SK-N-SH treated with all-trans-retinoic acid at 6 μM for 48 hours (cell line): ENCODE results near the gene ARHGAP26.

Experiments used
- ATAC-seq: fragments of 200-7000 bp; cut with Tn5 transposase; 3 replicates; pipeline ENCODE4 v1.9.1; 2020; ENCODE audit warnings: mild to moderate bottlenecking, moderate library complexity
- ARNTL ChIP-seq: fragments of 450-650 bp; formaldehyde crosslinking; IDR thresholded peaks from 2 replicates; pipeline ENCODE4 v1.5.0; 2020; ENCODE audit warnings: low read depth, mild to moderate bottlenecking, moderate library complexity, borderline replicate concordance
- BACH2 ChIP-seq: fragments of 250-450 bp; sonication (Bioruptor Pico); IDR thresholded peaks from 2 replicates; pipeline ENCODE4 v1.9.0; 2021; ENCODE audit warnings: mild to moderate bottlenecking, borderline replicate concordance
- CREB5 ChIP-seq: fragments of 250-450 bp; sonication (Bioruptor Pico); IDR thresholded peaks from 2 replicates; pipeline ENCODE4 v1.5.1; 2020; ENCODE audit warnings: low read depth, mild to moderate bottlenecking, moderate library complexity
- CSDC2 ChIP-seq: fragments of 250-450 bp; sonication (Bioruptor Pico); IDR thresholded peaks from 2 replicates; pipeline ENCODE4 v1.5.0; 2020; ENCODE audit warnings: mild to moderate bottlenecking, moderate library complexity
- ESRRG ChIP-seq: fragments of 250-450 bp; sonication (Bioruptor Pico); IDR thresholded peaks from 2 replicates; pipeline ENCODE4 v1.6.1; 2021; ENCODE audit warnings: mild to moderate bottlenecking
- ISL1 ChIP-seq: fragments of 250-450 bp; sonication (Bioruptor Pico); IDR thresholded peaks from 2 replicates; pipeline ENCODE4 v2.1.2; 2022; ENCODE audit warnings: mild to moderate bottlenecking, moderate library complexity
- OSR1 ChIP-seq: fragments of 250-450 bp; sonication (Bioruptor Pico); IDR thresholded peaks from 2 replicates; pipeline ENCODE4 v1.8.0; 2022; ENCODE audit warnings: moderate library complexity, mild to moderate bottlenecking, inconsistent platforms
- PATZ1 ChIP-seq: fragments of 250-450 bp; sonication (Bioruptor Pico); IDR thresholded peaks from 2 replicates; pipeline ENCODE4 v1.8.0; 2020; ENCODE audit warnings: mild to moderate bottlenecking, moderate library complexity, borderline replicate concordance
- POU6F1 ChIP-seq: fragments of 250-450 bp; sonication (Bioruptor Pico); IDR thresholded peaks from 2 replicates; pipeline ENCODE4 v1.8.0; 2021; ENCODE audit warnings: low read depth, mild to moderate bottlenecking, moderate library complexity, borderline replicate concordance
- PPARA ChIP-seq: fragments of 250-450 bp; sonication (Bioruptor Pico); IDR thresholded peaks from 2 replicates; pipeline ENCODE4 v1.5.0; 2020; ENCODE audit warnings: mild to moderate bottlenecking, borderline replicate concordance
- RARB ChIP-seq: fragments of 250-450 bp; sonication (Bioruptor Pico); IDR thresholded peaks from 2 replicates; pipeline ENCODE4 v1.8.0; 2021; ENCODE audit warnings: mild to moderate bottlenecking, moderate library complexity
- TCF4 ChIP-seq: fragments of 250-450 bp; sonication (Bioruptor Pico); IDR thresholded peaks from 2 replicates; pipeline ENCODE4 v1.8.0; 2021; ENCODE audit warnings: mild to moderate bottlenecking, moderate library complexity, borderline replicate concordance
- TOX ChIP-seq: fragments of 250-450 bp; sonication (Bioruptor Pico); IDR thresholded peaks from 2 replicates; pipeline ENCODE4 v1.8.0; 2021; ENCODE audit warnings: mild to moderate bottlenecking, moderate library complexity, borderline replicate concordance
- TSHZ2 ChIP-seq: fragments of 250-450 bp; sonication (Bioruptor Pico); IDR thresholded peaks from 2 replicates; pipeline ENCODE4 v1.5.0; 2020; ENCODE audit warnings: mild to moderate bottlenecking, moderate library complexity
- ZC3H10 ChIP-seq: fragments of 250-450 bp; sonication (Bioruptor Pico); IDR thresholded peaks from 2 replicates; pipeline ENCODE4 v1.5.1; 2021; ENCODE audit warnings: mild to moderate bottlenecking, moderate library complexity
- ZFP3 ChIP-seq: fragments of 250-450 bp; sonication (Bioruptor Pico); IDR thresholded peaks from 2 replicates; pipeline ENCODE4 v1.5.0; 2020; ENCODE audit warnings: mild to moderate bottlenecking, moderate library complexity
- ZFP30 ChIP-seq: fragments of 450-650 bp; formaldehyde crosslinking; IDR thresholded peaks from 2 replicates; pipeline ENCODE4 v1.5.0; 2022; ENCODE audit warnings: mild to moderate bottlenecking, moderate library complexity
- ZNF565 ChIP-seq: fragments of 450-650 bp; formaldehyde crosslinking; conservative IDR thresholded peaks from 2 replicates; pipeline ENCODE4 v1.5.0; 2020; ENCODE audit warnings: low read depth, mild to moderate bottlenecking, moderate library complexity
- ZNF70 ChIP-seq: fragments of 450-650 bp; formaldehyde crosslinking; IDR thresholded peaks from 2 replicates; pipeline ENCODE4 v1.5.0; 2020; ENCODE audit warnings: mild to moderate bottlenecking, moderate library complexity
- ZNF8 ChIP-seq: fragments of 450-650 bp; formaldehyde crosslinking; IDR thresholded peaks from 2 replicates; pipeline ENCODE4 v1.5.0; 2020; ENCODE audit warnings: mild to moderate bottlenecking, moderate library complexity

Gene ARHGAP26

GRCh38 chr5:142845402-142845921 lies 75.3 kb downstream of the ARHGAP26 start:
- no peak for ATAC-seq
- TF ChIP-seq CREB5 (CRISPR knock-in tag) (no peak), ZNF70 (no peak), ISL1 (no peak), POU6F1 (no peak), CSDC2 (CRISPR knock-in tag) (no peak), ZNF8 (CRISPR knock-in tag) (no peak), OSR1 (CRISPR knock-in tag) (no peak), TSHZ2 (CRISPR knock-in tag) (no peak), PATZ1 (CRISPR knock-in tag) (no peak)

GRCh38 chr5:142845954-142846398 lies 75.8 kb downstream of the ARHGAP26 start:
- ATAC-seq, result no peak
- TF ChIP-seq ZC3H10 (CRISPR knock-in tag), result no peak
- TF ChIP-seq, all 23 proteins: peak for 0

- ATAC-seq, result no peak
- no peak for TF ChIP-seq ZNF70
- TF ChIP-seq PPARA (CRISPR knock-in tag), result no peak
- TF ChIP-seq ZNF8 (CRISPR knock-in tag), result no peak
- no peak for TF ChIP-seq RARB (CRISPR knock-in tag)
- no peak for TF ChIP-seq TCF4 (CRISPR knock-in tag)
- TF ChIP-seq CSDC2 (CRISPR knock-in tag), result no peak
- no peak for TF ChIP-seq TSHZ2 (CRISPR knock-in tag)
- TF ChIP-seq POU6F1, result no peak
- TF ChIP-seq CREB5 (CRISPR knock-in tag), result no peak
- TF ChIP-seq TOX (CRISPR knock-in tag), result no peak
- no peak for TF ChIP-seq BACH2 (CRISPR knock-in tag)
- TF ChIP-seq ESRRG (CRISPR knock-in tag), result no peak
- TF ChIP-seq ZC3H10 (CRISPR knock-in tag), result no peak
- no peak for TF ChIP-seq PATZ1 (CRISPR knock-in tag)
- no peak for TF ChIP-seq ZFP30 (CRISPR knock-in tag)
- no peak for TF ChIP-seq ZFP3 (CRISPR knock-in tag)
- no peak for TF ChIP-seq ARNTL (CRISPR knock-in tag)
- TF ChIP-seq ZNF565 (CRISPR knock-in tag), result no peak
Measured at GRCh38 chr5:142846406-142846805, 76.2 kb downstream of the ARHGAP26 start.
